Frontal cortex (tissue), 4 donors: ENCODE measurements around the gene TGFBRAP1. TPM values are rescaled to one million over a fixed set of nuclear protein-coding genes. Genes with fewer than 3 reads are reported as not detected.

Source experiments
- DNase-seq, 2 donors: peaks; one replicate each; pipeline ENCODE4 v3.0.0; 2012; ENCODE audit warnings: low spot score in 2 of 2
- FAIRE-seq: peaks from 2 replicates; lab custom pipeline; 2012; peaks lifted over from hg19 to GRCh38; lab: Jason Lieb, UNC
- total RNA-seq: library from RNA; depleted of rRNA; stranded (reverse); fragments of >200 nt; gene quantifications from one replicate; pipeline ENCODE4 v1.2.3, GENCODE V29; 2014
- donor health status: control.
- donor health status: control.
- donor health status: control.

Gene TGFBRAP1
- total RNA-seq, 1 donor from 2014 or later, result 20.4 TPM

GRCh38 chr2:105248316-105249070 lies 81.0 kb downstream of the TGFBRAP1 start:
- FAIRE-seq (no peak), DNase-seq (no peak)

GRCh38 chr2:105244451-105244850 lies 85.1 kb downstream of the TGFBRAP1 start:
- DNase-seq, result no peak
- FAIRE-seq, result no peak

- no peak for DNase-seq
These were observed 85.6 kb downstream of the TGFBRAP1 start for GRCh38 chr2:105243961-105244360.

GRCh38 chr2:105242286-105242993 lies 87.1 kb downstream of the TGFBRAP1 start:
- FAIRE-seq (no peak), DNase-seq (no peak)

More at GRCh38 chr2:105243961-105244360, 85.6 kb downstream of the TGFBRAP1 start:
- no peak for FAIRE-seq

- no peak for DNase-seq
- no peak for FAIRE-seq
These were observed 88.1 kb downstream of the TGFBRAP1 start, which contains the start of gene GPR45 for GRCh38 chr2:105241443-105241842. GPR45 (plus strand) TSS chr2:105241743; CDS start chr2:105241859, 116 bp downstream.

- FAIRE-seq (no peak), DNase-seq (no peak)
These were observed 89.6 kb downstream of the TGFBRAP1 start for GRCh38 chr2:105239924-105240323.

GRCh38 chr2:105238664-105239240 lies 90.8 kb downstream of the TGFBRAP1 start:
- FAIRE-seq (no peak), DNase-seq (no peak)

- FAIRE-seq, result no peak
- no peak for DNase-seq
These were observed 92.3 kb downstream of the TGFBRAP1 start for GRCh38 chr2:105237045-105237765.

- FAIRE-seq (no peak), DNase-seq (no peak)
These were observed 93.5 kb downstream of the TGFBRAP1 start for GRCh38 chr2:105236060-105236424.

GRCh38 chr2:105235388-105236059 lies 94.0 kb downstream of the TGFBRAP1 start:
- peak in 1 of 2 donors; percentile 31 for DNase-seq
- no peak for FAIRE-seq

- FAIRE-seq, result no peak
- DNase-seq, result no peak
These were observed 98.3 kb downstream of the TGFBRAP1 start for GRCh38 chr2:105231232-105231619.

GRCh38 chr2:105224444-105224843 lies 105.1 kb downstream of the TGFBRAP1 start:
- DNase-seq (no peak), FAIRE-seq (no peak)

- FAIRE-seq, result no peak
- DNase-seq, result no peak
These were observed 108.9 kb downstream of the TGFBRAP1 start for GRCh38 chr2:105220604-105221003.

GRCh38 chr2:105215586-105216192 lies 113.8 kb downstream of the TGFBRAP1 start:
- DNase-seq (no peak), FAIRE-seq (no peak)

Other genes starting within 250 kb of the TGFBRAP1 start
- gene GPR45, start 88.0 kb downstream of the TGFBRAP1 start, total RNA-seq, result 0.82 TPM
- gene C2orf49, start 7.8 kb upstream of the TGFBRAP1 start, total RNA-seq, result 29.8 TPM
- 2.4 TPM for gene FHL2, start 69.3 kb upstream of the TGFBRAP1 start, total RNA-seq